Activated T-cell treated with anti-CD3 and anti-CD28 coated beads for 24 hours (primary cell): Measurements from ENCODE around the gene SNRPN.
"Not testable (repeated sequence)": the region's sequence is repeated elsewhere in the genome, so short reads cannot be mapped to it uniquely, and the experiment has no call there.

Experiments used
- DNase-seq: peaks from one replicate; pipeline ENCODE4 v3.0.0-alpha.2; 2020; ENCODE audit warnings: low read depth

The SNRPN gene

GRCh38 chr15:24954783-24955530 is at the start of gene SNRPN, which contains the start of gene SNURF:
TSS of gene SNRPN (plus strand) at chr15:24954987. CDS start at chr15:24974454, 19,467 bp downstream.
TSS of gene SNURF (plus strand) at chr15:24954987. CDS start at chr15:24955049, 62 bp downstream.
- peak; percentile 33 for DNase-seq

GRCh38 chr15:24916305-24917009 is 38.3 kb upstream of the SNRPN start:
- DNase-seq: no peak

GRCh38 chr15:24917431-24917830 is 37.4 kb upstream of the SNRPN start:
- no peak for DNase-seq

GRCh38 chr15:24919446-24919845 is 35.3 kb upstream of the SNRPN start:
- no peak for DNase-seq

- not testable (repeated sequence) for DNase-seq
Observed at GRCh38 chr15:24922781-24923180, 32.0 kb upstream of the SNRPN start.

GRCh38 chr15:24924153-24924552 is 30.6 kb upstream of the SNRPN start:
- no peak for DNase-seq

GRCh38 chr15:24924621-24925020 is 30.2 kb upstream of the SNRPN start:
- DNase-seq: no peak

- DNase-seq: not testable (repeated sequence)
Observed at GRCh38 chr15:24931874-24932732, 22.7 kb upstream of the SNRPN start.

- DNase-seq: no peak
Observed at GRCh38 chr15:24933716-24934115, 21.1 kb upstream of the SNRPN start.

- not testable (repeated sequence) for DNase-seq
Observed at GRCh38 chr15:24938224-24938623, 16.6 kb upstream of the SNRPN start.

- DNase-seq: no peak
Observed at GRCh38 chr15:24940236-24940635, 14.6 kb upstream of the SNRPN start.

GRCh38 chr15:24943361-24943760 is 11.4 kb upstream of the SNRPN start:
- DNase-seq: no peak

- DNase-seq: no peak
Observed at GRCh38 chr15:24944954-24945353, 9.8 kb upstream of the SNRPN start.

GRCh38 chr15:24945711-24946110 is 9.1 kb upstream of the SNRPN start:
- no peak for DNase-seq

GRCh38 chr15:24948495-24948894 is 6.3 kb upstream of the SNRPN start:
- no peak for DNase-seq

GRCh38 chr15:24955531-24955921 is 739 bp downstream of the SNRPN start:
- DNase-seq: peak; percentile 4

GRCh38 chr15:24956111-24956838 is 1.5 kb downstream of the SNRPN start:
- DNase-seq: peak; percentile 59

GRCh38 chr15:24957691-24958090 is 2.9 kb downstream of the SNRPN start:
- DNase-seq: no peak

GRCh38 chr15:24961967-24962366 is 7.2 kb downstream of the SNRPN start:
- DNase-seq: no peak

- no peak for DNase-seq
Observed at GRCh38 chr15:24962880-24963279, 8.1 kb downstream of the SNRPN start.

GRCh38 chr15:24966364-24967103 is 11.7 kb downstream of the SNRPN start:
- no peak for DNase-seq
